K562 (cell line): Measurements from ENCODE around the gene RASSF1. TPM values are rescaled to one million over a fixed set of nuclear protein-coding genes. Genes with fewer than 3 reads are reported as not detected.

Experiments used
- AFF1 ChIP-seq, 2 experiments: fragments of 450-650 bp; IDR thresholded peaks; 2 replicates each; pipeline ENCODE4 v1.6.1; 2018; ENCODE audit warnings: mild to moderate bottlenecking in 2 of 2, low read depth in 1 of 2; ENCODE audit not compliant: partially characterized antibody in 2 of 2
- ATF7 ChIP-seq: fragments of 450-650 bp; IDR thresholded peaks from 2 replicates; pipeline ENCODE4 v1.7.1; 2014; ENCODE audit warnings: mild to moderate bottlenecking, moderate library complexity
- CXXC5 ChIP-seq: fragments of 250-450 bp; sonication (Bioruptor Pico); IDR thresholded peaks from 2 replicates; pipeline ENCODE4 v1.8.0; 2022; ENCODE audit warnings: inconsistent platforms, mild to moderate bottlenecking, moderate library complexity
- ETV5 ChIP-seq: sonication (generic); formaldehyde crosslinking; IDR thresholded peaks from 2 replicates; pipeline ENCODE4 v1.4.0; 2020; ENCODE audit warnings: low read depth, mild to moderate bottlenecking, missing genetic modification reagents
- FOXA3 ChIP-seq, 2 experiments: fragments of 450-650 bp in 1 of 2; sonication (generic) in 1 of 2; formaldehyde crosslinking; IDR thresholded peaks in 1 of 2; conservative IDR thresholded peaks in 1 of 2; 2 replicates each; pipeline versions ENCODE4 v1.4.0 to v1.8.0; 2020 to 2022; ENCODE audit warnings: mild to moderate bottlenecking in 2 of 2, missing genetic modification reagents in 1 of 2
- GABPB1 ChIP-seq: sonication (generic); formaldehyde crosslinking; IDR thresholded peaks from 2 replicates; pipeline ENCODE4 v1.8.0; 2022; ENCODE audit warnings: mild to moderate bottlenecking, missing genetic modification reagents
- GABPB2 ChIP-seq: fragments of 250-450 bp; sonication (Bioruptor Pico); conservative IDR thresholded peaks from 2 replicates; pipeline ENCODE4 v1.5.1; 2021; ENCODE audit warnings: mild to moderate bottlenecking
- HNRNPL ChIP-seq: fragments of 200-400 bp; formaldehyde crosslinking; IDR thresholded peaks from 2 replicates; pipeline ENCODE4 v1.6.1; 2017; ENCODE audit warnings: low read depth, mild to moderate bottlenecking, low read length
- KLF6 ChIP-seq: fragments of 250-450 bp; sonication (Bioruptor Pico); IDR thresholded peaks from 2 replicates; pipeline ENCODE4 v1.4.0; 2020; ENCODE audit warnings: mild to moderate bottlenecking, moderate library complexity, borderline replicate concordance
- MYC ChIP-seq, 2 experiments: fragments of 250-450 bp in 1 of 2; sonication (Bioruptor Pico) in 1 of 2; IDR thresholded peaks; 2 replicates each; pipeline versions ENCODE4 v1.5.1 to v1.6.1; 2012 to 2021; ENCODE audit warnings: low read depth in 2 of 2, borderline replicate concordance in 1 of 2, improper control_type of control experiment in 1 of 2, low read length in 1 of 2, mild to moderate bottlenecking in 1 of 2, moderate library complexity in 1 of 2
- NFIC ChIP-seq: fragments of 450-650 bp; IDR thresholded peaks from 2 replicates; pipeline ENCODE4 v1.6.1; 2017; ENCODE audit warnings: mild to moderate bottlenecking, inconsistent platforms
- RBFOX2 ChIP-seq: fragments of 200-400 bp; formaldehyde crosslinking; IDR thresholded peaks from 2 replicates; pipeline ENCODE4 v1.6.1; 2017; ENCODE audit warnings: low read depth, mild to moderate bottlenecking, low read length, moderate library complexity
- RNF2 ChIP-seq: sonication (generic); IDR thresholded peaks from 2 replicates; pipeline ENCODE4 v1.6.1; 2016
- SLC30A9 ChIP-seq: fragments of 250-450 bp; sonication (Bioruptor Pico); IDR thresholded peaks from 2 replicates; pipeline ENCODE4 v1.8.0; 2022; ENCODE audit warnings: mild to moderate bottlenecking, moderate library complexity
- SMAD3 ChIP-seq: fragments of 450-650 bp; formaldehyde crosslinking; conservative IDR thresholded peaks from 2 replicates; pipeline ENCODE4 v1.4.0; 2020; ENCODE audit warnings: mild to moderate bottlenecking
- SRF ChIP-seq, 2 experiments: fragments of 250-450, 450-650 bp in 1 of 2; sonication (Bioruptor Pico) in 1 of 2; sonication (generic) in 1 of 2; formaldehyde crosslinking; IDR thresholded peaks; 2 replicates each; pipeline versions ENCODE4 v1.5.0 to v1.5.1; 2020 to 2022; ENCODE audit warnings: mild to moderate bottlenecking in 1 of 2, missing genetic modification reagents in 1 of 2
- TAL1 ChIP-seq: fragments of 450-650 bp; IDR thresholded peaks from 2 replicates; pipeline ENCODE4 v1.6.1; 2016; ENCODE audit warnings: mild to moderate bottlenecking
- polyA plus RNA-seq, 8 experiments: library from polyadenylated mRNA; depleted of rRNA in 4 of 8; stranded (reverse) in 5 of 8; unstranded in 3 of 8; fragments of >200 nt; fragmentation: Nextera tagmentation in 2 of 8; fragmentation: Illumina TruSeq in 1 of 8; extraction: Ambion mirVana in 2 of 8; extraction: Trizol in 1 of 8; gene quantifications; 2 replicates each; pipeline versions ENCODE4 v1.2.1 to v1.2.3, GENCODE V29; 2011 to 2014; ENCODE audit warnings: inconsistent platforms in 1 of 8, missing spikeins in 1 of 8
- total RNA-seq, 7 experiments: library from RNA; depleted of rRNA in 6 of 7; stranded (reverse); fragments of >200 nt in 6 of 7; fragmentation: Illumina TruSeq in 2 of 7; extraction: Trizol in 2 of 7; gene quantifications; 2 replicates each; pipeline versions ENCODE4 v1.2.1 to v1.2.3, GENCODE V29; 2011 to 2021; ENCODE audit warnings: low replicate concordance in 1 of 7
- TF ChIP-seq, protein P1 (sequence below): fragments of 450-650 bp; IDR thresholded peaks from 2 replicates; pipeline ENCODE4 v1.6.1; 2016; ENCODE audit warnings: antibody characterized with exemption

RASSF1 gene
- total and polyA plus RNA-seq, 9 of the 15 experiments (the other 6 are each of a cell fraction or from before 2014, with no cell fraction given), result 3.6 to 57.1 (median 24.6) TPM

DNA sequence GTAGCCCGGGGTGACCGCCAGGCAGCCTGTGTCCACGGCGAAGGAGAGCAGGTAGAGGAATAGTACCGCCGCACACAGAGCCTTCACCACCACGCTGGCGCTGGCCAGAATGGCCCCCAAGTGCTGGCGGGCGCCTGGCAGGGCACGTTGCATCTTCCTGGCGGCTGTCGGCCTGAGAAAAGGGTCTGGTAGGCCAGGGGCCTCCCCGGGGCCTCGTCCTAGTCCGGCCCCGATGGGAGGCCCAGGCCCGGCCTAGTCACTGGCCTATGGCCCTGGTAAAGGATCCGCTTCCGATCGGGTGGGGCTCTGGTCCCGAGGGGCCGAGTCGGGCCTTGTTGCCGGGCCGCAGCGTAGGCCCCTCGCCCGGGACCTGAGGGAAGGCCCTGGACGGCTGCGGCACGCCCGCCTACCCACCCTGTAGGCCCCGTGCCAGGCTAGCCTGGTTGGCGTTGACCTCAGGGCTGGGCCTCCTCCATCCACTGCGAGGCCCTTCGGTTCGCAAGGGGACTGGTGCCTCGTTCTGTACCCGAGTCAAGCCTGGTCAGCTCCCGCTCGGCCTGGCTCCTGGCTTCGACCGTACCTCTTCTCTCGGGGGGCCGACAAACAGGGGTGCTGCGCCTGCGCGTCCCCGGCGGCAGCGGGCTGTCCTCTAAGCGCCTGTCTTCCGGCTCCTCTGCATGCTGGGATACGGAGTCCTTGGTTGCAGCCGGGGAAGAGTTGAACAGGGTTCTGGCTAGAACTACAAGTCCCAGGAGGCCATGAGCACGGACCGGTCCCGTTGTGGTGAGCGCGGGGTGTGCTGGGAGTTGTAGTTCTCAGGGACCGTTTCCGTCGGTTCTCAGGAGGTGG is 18.5 kb upstream of the RASSF1 start, which contains the start of gene TMEM115 (continued):
- TF ChIP-seq TAL1 (no peak), RNF2 (no peak), CXXC5 (peak; percentile 76), KLF6 (CRISPR knock-in tag) (0 out of 2 replicates have a peak, but pooled peaks have one; percentile 6), FOXA3 (CRISPR knock-in tag; conservative IDR thresholded peaks at IDR 0.05 in 1 of 2, IDR thresholded peaks at IDR 0.05 in 1 of 2) (no peak), MYC (IDR thresholded peaks at IDR 0.05; ENCODE audit: low read depth, low read length) (peak; percentile 54; the same call in 1 of the 2 replicates), MYC (CRISPR knock-in tag; IDR thresholded peaks at IDR 0.05; ENCODE audit: borderline replicate concordance, low read depth) (no peak), AFF1 (IDR thresholded peaks at IDR 0.05; ENCODE audit: low read depth in 1 of 2, partially characterized antibody in 2 of 2) (peak in 1 of 2 experiments; percentile 98), RBFOX2 (peak; percentile 77), GABPB1 (CRISPR knock-in tag) (peak; percentile 92), SLC30A9 (CRISPR knock-in tag) (no peak), SMAD3 (CRISPR knock-in tag) (peak; percentile 59; the same call in 1 of the 2 replicates), SRF (CRISPR knock-in tag; IDR thresholded peaks at IDR 0.05) (no peak), GABPB2 (CRISPR knock-in tag) (no peak), NFIC (peak; percentile 27; the same call in 1 of the 2 replicates), HNRNPL (0 out of 2 replicates have a peak, but pooled peaks have one; percentile 54), ETV5 (0 out of 2 replicates have a peak, but pooled peaks have one; percentile 18), ATF7 (peak; percentile 64)
- TF ChIP-seq, protein P1, sequence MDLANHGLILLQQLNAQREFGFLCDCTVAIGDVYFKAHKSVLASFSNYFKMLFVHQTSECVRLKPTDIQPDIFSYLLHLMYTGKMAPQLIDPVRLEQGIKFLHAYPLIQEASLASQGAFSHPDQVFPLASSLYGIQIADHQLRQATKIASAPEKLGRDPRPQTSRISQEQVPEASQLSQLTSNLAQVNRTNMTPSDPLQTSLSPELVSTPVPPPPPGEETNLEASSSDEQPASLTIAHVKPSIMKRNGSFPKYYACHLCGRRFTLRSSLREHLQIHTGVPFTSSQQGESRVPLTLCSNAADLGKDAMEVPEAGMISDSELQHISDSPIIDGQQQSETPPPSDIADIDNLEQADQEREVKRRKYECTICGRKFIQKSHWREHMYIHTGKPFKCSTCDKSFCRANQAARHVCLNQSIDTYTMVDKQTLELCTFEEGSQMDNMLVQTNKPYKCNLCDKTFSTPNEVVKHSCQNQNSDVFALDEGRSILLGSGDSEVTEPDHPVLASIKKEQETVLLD, result peak; percentile 87; the same call in 1 of the 2 replicates
